ENCODE data around the gene KCNMA1.

Gene KCNMA1

DNA sequence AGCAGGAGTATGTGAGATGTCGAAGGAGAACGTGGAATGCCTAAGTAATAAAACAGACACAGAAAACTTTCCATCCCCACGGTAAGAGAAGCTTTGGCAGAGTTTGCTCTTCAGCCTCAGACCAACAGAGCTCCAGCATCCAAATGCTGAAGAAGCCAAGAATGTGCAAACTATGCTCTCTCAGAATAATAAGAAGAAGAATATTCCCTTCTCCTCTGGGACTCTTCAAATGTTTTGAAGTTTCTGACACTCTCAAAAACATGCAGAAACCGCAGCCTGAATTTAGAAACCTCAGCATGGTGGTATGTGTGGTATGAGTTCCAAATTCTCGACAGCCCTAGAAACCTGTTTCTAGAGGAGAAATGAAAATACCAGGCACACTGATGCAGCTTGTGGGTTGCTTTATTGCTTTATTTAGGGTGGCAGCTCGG lies 113.3 kb downstream of the KCNMA1 start:
- peak overlapping the region in 1 of 2 experiments; percentile 24 for H2BK12ac ChIP-seq (ENCODE audit: low read length in 2 of 2)
- no peak overlapping the region for H3K4ac ChIP-seq (ENCODE audit: low read depth in 1 of 2, low read length in 2 of 2)
- peak; percentile 65 for DNase-seq
- H3K27me3 ChIP-seq (ENCODE audit: control insufficient read depth in 1 of 2, insufficient read depth in 1 of 2, low read length in 2 of 2) = no peaks in the 10 kb centered on the region
- H4K8ac ChIP-seq (ENCODE audit: low read length) = no peak overlapping the region
- no peak overlapping the region for H2AFZ ChIP-seq (ENCODE audit: low read depth, low read length)
- H2BK120ac ChIP-seq (ENCODE audit: low read depth, low read length) = no peak overlapping the region
- peaks cover 17% of the 10 kb centered on the region for H3K79me1 ChIP-seq (replicated peaks; ENCODE audit: low read length, poor library complexity, severe bottlenecking)
- H2BK5ac ChIP-seq (ENCODE audit: low read depth, low read length, poor library complexity, severe bottlenecking) = peak overlapping the region; percentile 63
- no peak overlapping the region for H2BK15ac ChIP-seq (ENCODE audit: low read depth, poor library complexity, severe bottlenecking)
- peaks cover 0 to 4% of the 10 kb centered on the region in 2 experiments for H3K36me3 ChIP-seq (ENCODE audit: control insufficient read depth in 1 of 2, insufficient read depth in 2 of 2, low read depth in 1 of 2, low read length in 2 of 2)
- H4K91ac ChIP-seq (ENCODE audit: low read length) = no peak overlapping the region
- peaks cover 18% of the 10 kb centered on the region for H3K4me1 ChIP-seq (ENCODE audit: control insufficient read depth, insufficient read depth, low read depth, low read length)
- peak overlapping the region in 1 of 2 experiments; percentile 59 for H3K4me3 ChIP-seq (ENCODE audit: insufficient read depth in 1 of 2, low read depth in 1 of 2, low read length in 2 of 2)
- H3K4me2 ChIP-seq (ENCODE audit: low read length, poor library complexity, severe bottlenecking) = peak overlapping the region; percentile 29
- no peak overlapping the region for H3K14ac ChIP-seq (ENCODE audit: low read length in 2 of 2)
- no peaks in the 10 kb centered on the region for H3K9me3 ChIP-seq (ENCODE audit: control insufficient read depth, low read length)
- peak overlapping the region; percentile 31 for H2AK5ac ChIP-seq (ENCODE audit: low read length, severe bottlenecking)
- H3K9ac ChIP-seq (ENCODE audit: low read length) = peak overlapping the region; percentile 77
- H3K27ac ChIP-seq (ENCODE audit: low read length, poor library complexity, severe bottlenecking) = peak overlapping the region; percentile 91
- 4% methylated on average over 4 of the region's 6 CpGs for WGBS
- no peak overlapping the region for H3K23ac ChIP-seq (ENCODE audit: low read length in 2 of 2)
- H3K18ac ChIP-seq (ENCODE audit: low read depth in 1 of 2, low read length in 2 of 2) = peak overlapping the region in 1 of 2 experiments; percentile 9

DNA sequence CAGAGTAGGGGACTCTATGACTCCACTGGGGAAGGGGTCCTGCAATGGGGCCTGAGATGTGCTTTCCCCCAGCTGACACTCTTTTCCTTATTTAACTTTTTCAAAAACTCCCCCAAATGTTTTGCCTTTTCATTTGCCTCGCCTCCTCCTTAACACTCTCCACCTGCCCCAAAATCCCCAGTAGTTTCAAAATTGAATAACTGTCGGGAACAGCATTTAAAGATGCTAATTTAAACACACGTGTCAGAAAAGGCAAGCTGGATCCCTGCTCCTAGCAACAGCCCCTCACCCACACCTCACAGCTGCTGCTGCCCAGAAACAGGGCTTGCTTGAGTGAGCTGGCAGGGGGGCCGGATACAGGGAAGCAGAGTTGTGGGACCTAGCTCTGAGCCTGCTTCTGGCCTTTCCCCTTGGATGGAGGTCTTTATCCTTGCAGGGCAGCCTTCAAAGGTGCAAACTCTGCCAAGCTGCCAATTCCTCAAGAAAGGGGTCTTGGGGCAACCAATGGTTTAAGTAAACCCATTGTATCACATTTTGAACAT lies 115.3 kb downstream of the KCNMA1 start:
- no peak overlapping the region for H3K4ac ChIP-seq (ENCODE audit: low read depth in 1 of 2, low read length in 2 of 2)

DNA sequence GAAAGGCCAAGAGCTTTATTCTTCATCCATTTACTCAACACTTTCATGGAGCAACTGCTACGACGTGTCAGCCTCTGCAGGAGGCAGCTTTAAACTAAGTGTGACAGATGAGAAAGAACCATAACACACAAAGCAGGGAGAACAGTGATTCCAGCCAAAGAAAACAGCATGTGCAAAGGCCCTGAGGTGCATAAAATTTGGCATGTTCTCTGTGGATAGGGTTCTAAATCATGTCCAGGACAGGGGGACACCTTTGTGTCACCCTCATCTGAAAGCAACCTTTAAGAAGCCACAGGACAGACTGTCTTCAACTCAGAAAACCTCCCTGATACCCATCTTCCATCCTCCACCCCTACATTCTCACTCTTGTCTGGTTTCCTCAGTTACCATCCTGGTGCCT lies 116.6 kb downstream of the KCNMA1 start:
- H3K18ac ChIP-seq (ENCODE audit: low read depth in 1 of 2, low read length in 2 of 2) = no peak overlapping the region
- no peak overlapping the region for H2BK5ac ChIP-seq (ENCODE audit: low read depth, low read length, poor library complexity, severe bottlenecking)
- no peak overlapping the region for H3K4me3 ChIP-seq (ENCODE audit: insufficient read depth in 1 of 2, low read depth in 1 of 2, low read length in 2 of 2)
- peak overlapping the region; percentile 60 for H2AK5ac ChIP-seq (ENCODE audit: low read length, severe bottlenecking)
- H3K9ac ChIP-seq (ENCODE audit: low read length) = no peak overlapping the region
- no peak for DNase-seq
- H3K36me3 ChIP-seq (ENCODE audit: control insufficient read depth in 1 of 2, insufficient read depth in 2 of 2, low read depth in 1 of 2, low read length in 2 of 2) = peaks cover 0 to 4% of the 10 kb centered on the region in 2 experiments
- H4K8ac ChIP-seq (ENCODE audit: low read length) = no peak overlapping the region
- H2BK15ac ChIP-seq (ENCODE audit: low read depth, poor library complexity, severe bottlenecking) = no peak overlapping the region
- H2AFZ ChIP-seq (ENCODE audit: low read depth, low read length) = no peak overlapping the region
- H2BK120ac ChIP-seq (ENCODE audit: low read depth, low read length) = no peak overlapping the region
- H3K4me2 ChIP-seq (ENCODE audit: low read length, poor library complexity, severe bottlenecking) = no peak overlapping the region
- no peaks in the 10 kb centered on the region for H3K27me3 ChIP-seq (ENCODE audit: control insufficient read depth in 1 of 2, insufficient read depth in 1 of 2, low read length in 2 of 2)
- H3K4me1 ChIP-seq (ENCODE audit: control insufficient read depth, insufficient read depth, low read depth, low read length) = peaks cover 12% of the 10 kb centered on the region
- no peaks in the 10 kb centered on the region for H3K9me3 ChIP-seq (ENCODE audit: control insufficient read depth, low read length)
- H3K14ac ChIP-seq (ENCODE audit: low read length in 2 of 2) = no peak overlapping the region
- no peak overlapping the region for H3K23ac ChIP-seq (ENCODE audit: low read length in 2 of 2)
- peaks cover 23% of the 10 kb centered on the region for H3K79me1 ChIP-seq (replicated peaks; ENCODE audit: low read length, poor library complexity, severe bottlenecking)
- H4K91ac ChIP-seq (ENCODE audit: low read length) = no peak overlapping the region
- no peak overlapping the region for H3K4ac ChIP-seq (ENCODE audit: low read depth in 1 of 2, low read length in 2 of 2)
- H2BK12ac ChIP-seq (ENCODE audit: low read length in 2 of 2) = no peak overlapping the region
- H3K27ac ChIP-seq (ENCODE audit: low read length, poor library complexity, severe bottlenecking) = no peak overlapping the region
- WGBS = 100% methylated on average over 2 of the region's 2 CpGs

More for the DNA sequence above, 115.3 kb downstream of the KCNMA1 start:
- H3K9ac ChIP-seq (ENCODE audit: low read length) = no peak overlapping the region
- H4K91ac ChIP-seq (ENCODE audit: low read length) = no peak overlapping the region
- no peak overlapping the region for H3K18ac ChIP-seq (ENCODE audit: low read depth in 1 of 2, low read length in 2 of 2)
- H2BK15ac ChIP-seq (ENCODE audit: low read depth, poor library complexity, severe bottlenecking) = no peak overlapping the region
- H2AFZ ChIP-seq (ENCODE audit: low read depth, low read length) = no peak overlapping the region
- 82% methylated on average over 4 of the region's 4 CpGs for WGBS
- no peaks in the 10 kb centered on the region for H3K27me3 ChIP-seq (ENCODE audit: control insufficient read depth in 1 of 2, insufficient read depth in 1 of 2, low read length in 2 of 2)
- H3K79me1 ChIP-seq (replicated peaks; ENCODE audit: low read length, poor library complexity, severe bottlenecking) = peaks cover 17% of the 10 kb centered on the region
- no peak overlapping the region for H2BK120ac ChIP-seq (ENCODE audit: low read depth, low read length)
- no peak overlapping the region for H2BK12ac ChIP-seq (ENCODE audit: low read length in 2 of 2)
- H3K27ac ChIP-seq (ENCODE audit: low read length, poor library complexity, severe bottlenecking) = no peak overlapping the region
- no peak overlapping the region for H3K23ac ChIP-seq (ENCODE audit: low read length in 2 of 2)
- no peak overlapping the region for H3K14ac ChIP-seq (ENCODE audit: low read length in 2 of 2)
- peaks cover 0 to 4% of the 10 kb centered on the region in 2 experiments for H3K36me3 ChIP-seq (ENCODE audit: control insufficient read depth in 1 of 2, insufficient read depth in 2 of 2, low read depth in 1 of 2, low read length in 2 of 2)
- H3K4me2 ChIP-seq (ENCODE audit: low read length, poor library complexity, severe bottlenecking) = no peak overlapping the region
- no peak overlapping the region for H2BK5ac ChIP-seq (ENCODE audit: low read depth, low read length, poor library complexity, severe bottlenecking)
- peak overlapping the region; percentile 18 for H2AK5ac ChIP-seq (ENCODE audit: low read length, severe bottlenecking)
- peaks cover 12% of the 10 kb centered on the region for H3K4me1 ChIP-seq (ENCODE audit: control insufficient read depth, insufficient read depth, low read depth, low read length)
- H4K8ac ChIP-seq (ENCODE audit: low read length) = no peak overlapping the region
- DNase-seq = no peak
- H3K4me3 ChIP-seq (ENCODE audit: insufficient read depth in 1 of 2, low read depth in 1 of 2, low read length in 2 of 2) = no peak overlapping the region
- H3K9me3 ChIP-seq (ENCODE audit: control insufficient read depth, low read length) = no peaks in the 10 kb centered on the region

DNA sequence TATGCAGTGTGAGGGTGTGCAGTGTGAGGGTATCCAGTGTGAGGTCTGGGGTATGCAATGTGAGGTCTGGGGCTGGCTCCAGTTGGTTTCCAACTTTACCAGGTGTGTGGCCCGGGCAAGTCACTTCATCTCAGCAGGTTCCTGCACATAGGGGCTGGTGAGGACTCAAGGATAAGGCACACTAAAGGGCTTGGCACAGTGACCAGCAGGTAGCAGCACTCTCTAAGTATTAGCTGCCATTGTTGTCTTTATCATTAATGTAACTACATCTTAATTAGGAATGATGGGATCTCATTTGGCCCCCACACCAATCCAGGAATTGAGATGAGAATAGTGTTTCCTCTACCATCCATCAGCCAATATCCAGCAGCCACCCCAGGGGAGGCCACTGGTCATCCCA lies 117.3 kb downstream of the KCNMA1 start:
- Histone ChIP-seq H3K23ac (ENCODE audit: low read length in 2 of 2) (no peak overlapping the region), H3K18ac (ENCODE audit: low read depth in 1 of 2, low read length in 2 of 2) (no peak overlapping the region), H4K8ac (ENCODE audit: low read length) (no peak overlapping the region), H2AFZ (ENCODE audit: low read depth, low read length) (no peak overlapping the region), H3K27ac (ENCODE audit: low read length, poor library complexity, severe bottlenecking) (no peak overlapping the region), H3K27me3 (ENCODE audit: control insufficient read depth in 1 of 2, insufficient read depth in 1 of 2, low read length in 2 of 2) (no peaks in the 10 kb centered on the region), H4K91ac (ENCODE audit: low read length) (no peak overlapping the region), H2BK5ac (ENCODE audit: low read depth, low read length, poor library complexity, severe bottlenecking) (no peak overlapping the region), H2AK5ac (ENCODE audit: low read length, severe bottlenecking) (no peak overlapping the region), H2BK120ac (ENCODE audit: low read depth, low read length) (no peak overlapping the region), H3K4me1 (ENCODE audit: control insufficient read depth, insufficient read depth, low read depth, low read length) (peaks cover 11% of the 10 kb centered on the region), H3K79me1 (replicated peaks; ENCODE audit: low read length, poor library complexity, severe bottlenecking) (peaks cover 25% of the 10 kb centered on the region), H3K36me3 (ENCODE audit: control insufficient read depth in 1 of 2, insufficient read depth in 2 of 2, low read depth in 1 of 2, low read length in 2 of 2) (peaks cover 0 to 4% of the 10 kb centered on the region in 2 experiments), H3K4me3 (ENCODE audit: insufficient read depth in 1 of 2, low read depth in 1 of 2, low read length in 2 of 2) (no peak overlapping the region), H2BK15ac (ENCODE audit: low read depth, poor library complexity, severe bottlenecking) (no peak overlapping the region), H3K9ac (ENCODE audit: low read length) (no peak overlapping the region), H3K4ac (ENCODE audit: low read depth in 1 of 2, low read length in 2 of 2) (no peak overlapping the region), H3K9me3 (ENCODE audit: control insufficient read depth, low read length) (no peaks in the 10 kb centered on the region), H2BK12ac (ENCODE audit: low read length in 2 of 2) (no peak overlapping the region), H3K14ac (ENCODE audit: low read length in 2 of 2) (no peak overlapping the region), H3K4me2 (ENCODE audit: low read length, poor library complexity, severe bottlenecking) (no peak overlapping the region)
- DNase-seq = no peak
- WGBS = 100% methylated on average over 1 of the region's 1 CpG

Data from mesenchymal stem cell (in vitro differentiated cells and primary cell).